M059J (cell line): ENCODE measurements around the gene GREB1. TPM values are rescaled to one million over a fixed set of nuclear protein-coding genes. Genes with fewer than 3 reads are reported as not detected.

Source experiments
- DNase-seq: peaks from one replicate; pipeline ENCODE4 v3.0.0-alpha.2; 2012; ENCODE audit warnings: low read depth
- total RNA-seq: library from RNA; depleted of rRNA; stranded (reverse); fragments of >200 nt; shearing (Covaris generic); gene quantifications from 2 replicates; pipeline ENCODE4 v1.2.3, GENCODE V29; 2014; rRNA removed

GREB1 gene, protein sequence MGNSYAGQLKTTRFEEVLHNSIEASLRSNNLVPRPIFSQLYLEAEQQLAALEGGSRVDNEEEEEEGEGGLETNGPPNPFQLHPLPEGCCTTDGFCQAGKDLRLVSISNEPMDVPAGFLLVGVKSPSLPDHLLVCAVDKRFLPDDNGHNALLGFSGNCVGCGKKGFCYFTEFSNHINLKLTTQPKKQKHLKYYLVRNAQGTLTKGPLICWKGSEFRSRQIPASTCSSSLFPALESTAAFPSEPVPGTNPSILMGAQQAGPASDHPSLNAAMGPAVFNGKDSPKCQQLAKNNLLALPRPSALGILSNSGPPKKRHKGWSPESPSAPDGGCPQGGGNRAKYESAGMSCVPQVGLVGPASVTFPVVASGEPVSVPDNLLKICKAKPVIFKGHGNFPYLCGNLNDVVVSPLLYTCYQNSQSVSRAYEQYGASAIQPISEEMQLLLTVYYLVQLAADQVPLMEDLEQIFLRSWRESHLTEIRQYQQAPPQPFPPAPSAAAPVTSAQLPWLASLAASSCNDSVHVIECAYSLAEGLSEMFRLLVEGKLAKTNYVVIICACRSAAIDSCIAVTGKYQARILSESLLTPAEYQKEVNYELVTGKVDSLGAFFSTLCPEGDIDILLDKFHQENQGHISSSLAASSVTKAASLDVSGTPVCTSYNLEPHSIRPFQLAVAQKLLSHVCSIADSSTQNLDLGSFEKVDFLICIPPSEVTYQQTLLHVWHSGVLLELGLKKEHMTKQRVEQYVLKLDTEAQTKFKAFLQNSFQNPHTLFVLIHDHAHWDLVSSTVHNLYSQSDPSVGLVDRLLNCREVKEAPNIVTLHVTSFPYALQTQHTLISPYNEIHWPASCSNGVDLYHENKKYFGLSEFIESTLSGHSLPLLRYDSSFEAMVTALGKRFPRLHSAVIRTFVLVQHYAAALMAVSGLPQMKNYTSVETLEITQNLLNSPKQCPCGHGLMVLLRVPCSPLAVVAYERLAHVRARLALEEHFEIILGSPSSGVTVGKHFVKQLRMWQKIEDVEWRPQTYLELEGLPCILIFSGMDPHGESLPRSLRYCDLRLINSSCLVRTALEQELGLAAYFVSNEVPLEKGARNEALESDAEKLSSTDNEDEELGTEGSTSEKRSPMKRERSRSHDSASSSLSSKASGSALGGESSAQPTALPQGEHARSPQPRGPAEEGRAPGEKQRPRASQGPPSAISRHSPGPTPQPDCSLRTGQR (N-terminal part only)
- 0.12 and 0.39 TPM in 2 replicates for total RNA-seq

DNA sequence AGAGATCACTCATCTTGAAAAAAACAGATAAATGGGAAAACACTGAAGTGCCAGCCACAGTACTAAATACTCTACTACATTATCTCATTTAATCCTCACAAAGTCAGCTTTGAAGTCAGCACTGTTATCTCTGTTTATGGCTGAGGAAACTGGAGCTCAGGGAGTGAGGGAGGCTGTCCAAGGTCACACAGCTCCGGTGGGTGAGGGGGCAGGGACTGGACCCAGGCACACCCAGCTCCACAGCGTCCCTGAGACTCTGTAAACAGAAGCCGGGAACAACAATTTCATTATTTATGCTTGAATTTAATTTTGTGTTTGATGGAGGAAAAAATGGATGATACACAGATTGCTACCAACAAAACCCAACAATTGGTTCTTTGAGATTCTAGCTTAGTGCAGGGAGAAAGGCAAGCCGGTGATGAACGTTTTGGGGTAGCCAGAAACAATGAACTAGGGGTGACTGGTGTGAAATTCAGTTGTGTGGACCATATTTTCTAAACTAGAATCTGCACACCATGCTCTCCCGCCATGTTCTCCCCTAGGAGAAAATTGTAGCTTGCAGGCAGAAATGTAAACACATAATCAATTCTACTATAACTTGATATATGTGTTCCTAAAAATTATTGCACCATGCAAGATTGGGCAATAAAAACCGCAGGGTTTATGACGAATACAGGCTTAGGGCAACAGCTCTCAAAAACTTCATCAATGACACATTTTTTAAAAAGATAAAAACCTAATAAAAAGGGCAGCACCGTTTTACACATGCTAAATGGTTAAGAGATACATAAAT, at the start of gene GREB1:
Gene GREB1 (plus strand): TSS at position 768 of the 793 bp plus-strand sequence. CDS start 22,570 bp downstream, outside the sequence.
- DNase-seq, result peak; percentile 30

DNA sequence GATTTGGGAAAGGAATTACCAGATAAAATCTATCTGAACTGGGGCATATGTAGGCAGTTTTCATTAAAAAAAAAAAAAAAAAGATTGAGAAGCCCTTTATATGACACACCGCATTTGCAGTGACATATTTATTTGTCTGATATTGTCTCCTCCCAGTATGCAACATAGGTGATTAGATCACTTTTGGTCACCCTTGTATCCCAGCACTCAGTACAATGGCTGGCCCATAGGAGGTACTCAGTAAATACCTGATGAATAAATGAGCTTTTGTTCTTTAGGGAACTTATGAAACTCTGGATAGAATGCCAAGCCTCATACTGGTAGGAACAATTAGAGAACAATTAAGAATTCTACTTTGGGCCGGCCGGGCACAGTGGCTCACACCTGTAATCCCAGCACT, 45.0 kb upstream of the GREB1 start:
- no peak for DNase-seq

DNA sequence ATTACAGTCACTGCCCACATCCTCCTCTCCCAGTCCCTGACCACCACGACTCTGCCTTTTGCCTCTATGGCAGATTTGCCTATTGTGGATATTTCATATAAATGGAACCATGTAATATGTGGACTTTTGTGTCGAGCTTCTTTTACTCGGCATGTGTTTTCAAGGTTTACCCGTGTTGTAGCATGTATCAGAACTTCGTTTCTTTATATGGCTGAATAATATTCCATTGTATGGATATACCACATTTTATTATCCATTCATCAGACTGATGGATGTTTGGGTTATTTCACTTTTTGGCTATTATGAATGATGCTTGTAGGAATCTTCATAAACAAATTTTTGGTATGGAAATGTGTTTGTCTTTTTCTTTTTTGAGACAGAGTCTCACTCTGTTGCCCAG, 43.7 kb upstream of the GREB1 start:
- DNase-seq, result no peak

DNA sequence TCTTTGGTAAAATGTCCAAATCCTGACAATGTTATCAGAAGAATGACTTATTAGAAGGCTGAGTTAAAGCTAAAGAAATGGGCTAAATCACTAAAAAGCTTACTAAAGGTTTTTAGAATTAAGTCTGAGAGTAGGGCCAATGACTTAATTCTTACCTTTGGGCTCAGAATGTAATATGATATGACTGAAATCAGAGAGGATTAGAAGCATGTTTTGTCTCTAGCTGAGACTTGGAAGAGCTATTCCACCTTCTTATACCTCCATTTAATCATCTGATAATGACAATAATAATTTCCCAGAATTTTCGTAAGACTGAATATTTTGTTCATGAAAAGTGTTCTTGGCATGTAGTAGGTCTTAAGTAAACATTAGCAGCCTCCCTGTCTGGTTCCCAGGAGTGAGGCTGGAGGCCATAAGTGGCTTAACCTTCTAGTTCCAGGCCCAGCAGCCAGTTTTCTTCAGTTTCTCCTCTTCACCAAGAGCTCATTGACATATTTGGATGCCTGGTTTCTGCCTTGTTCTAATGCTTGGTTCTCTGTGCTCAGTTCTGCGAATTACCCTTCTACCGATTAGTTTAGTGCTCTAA, 42.4 kb upstream of the GREB1 start:
- no peak for DNase-seq

DNA sequence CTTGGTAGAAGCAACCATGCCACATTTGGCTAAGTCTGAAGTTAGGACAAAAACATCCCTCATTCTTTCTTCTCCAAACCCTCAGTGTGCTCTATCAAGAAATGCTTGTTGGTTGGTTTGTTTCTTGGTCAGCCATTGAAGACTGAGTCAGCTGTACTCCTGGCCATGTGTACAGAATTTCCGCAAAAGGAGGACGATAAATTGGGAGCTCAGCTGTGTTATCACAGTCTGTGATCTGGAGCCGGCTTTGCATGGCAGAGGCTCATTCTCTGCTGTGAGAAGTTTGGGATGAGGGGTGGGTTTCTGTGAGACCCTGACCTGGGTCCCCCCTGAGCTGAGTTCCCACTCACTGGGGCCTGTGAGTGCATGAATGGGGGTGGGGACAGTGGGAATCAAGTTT, 41.6 kb upstream of the GREB1 start:
- no peak for DNase-seq

DNA sequence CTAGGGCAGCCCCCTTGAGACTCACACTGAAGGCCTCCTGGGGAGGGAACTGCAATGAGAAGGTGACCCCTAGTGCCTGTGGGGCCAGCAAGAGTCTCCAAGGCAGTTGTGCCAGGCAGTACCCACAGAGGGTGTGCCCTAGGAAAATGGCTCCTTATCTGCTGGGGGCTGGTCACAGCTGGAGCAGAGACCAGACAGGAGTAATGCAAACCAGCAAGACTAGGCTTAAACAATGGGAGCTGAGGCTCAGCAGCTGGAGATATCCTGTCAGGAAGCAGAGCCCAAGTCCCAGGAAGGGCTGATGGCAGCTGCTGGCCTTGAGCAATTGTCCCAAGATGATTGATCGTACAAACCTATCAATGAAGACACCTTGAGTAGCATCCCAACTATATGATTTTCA, 41.1 kb upstream of the GREB1 start:
- no peak for DNase-seq

DNA sequence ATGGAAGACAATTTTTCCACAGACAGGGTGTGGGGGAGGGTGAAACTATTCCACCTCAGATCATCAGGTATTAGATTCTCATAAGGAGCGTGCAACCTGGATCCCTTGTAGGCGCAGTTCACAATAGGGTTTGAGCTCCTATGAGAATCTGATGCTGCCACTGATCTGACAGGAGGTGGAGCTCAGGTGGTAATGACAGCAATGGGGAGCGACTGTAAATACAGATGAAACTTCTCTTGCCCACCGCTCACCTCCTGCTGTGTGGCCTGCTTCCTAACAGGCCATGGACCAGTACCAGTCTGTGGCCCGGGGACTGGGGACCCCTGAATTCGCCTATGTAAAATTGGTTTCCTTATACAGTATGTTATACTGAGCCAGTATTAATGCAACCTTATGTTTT, 40.6 kb upstream of the GREB1 start:
- DNase-seq, result no peak

DNA sequence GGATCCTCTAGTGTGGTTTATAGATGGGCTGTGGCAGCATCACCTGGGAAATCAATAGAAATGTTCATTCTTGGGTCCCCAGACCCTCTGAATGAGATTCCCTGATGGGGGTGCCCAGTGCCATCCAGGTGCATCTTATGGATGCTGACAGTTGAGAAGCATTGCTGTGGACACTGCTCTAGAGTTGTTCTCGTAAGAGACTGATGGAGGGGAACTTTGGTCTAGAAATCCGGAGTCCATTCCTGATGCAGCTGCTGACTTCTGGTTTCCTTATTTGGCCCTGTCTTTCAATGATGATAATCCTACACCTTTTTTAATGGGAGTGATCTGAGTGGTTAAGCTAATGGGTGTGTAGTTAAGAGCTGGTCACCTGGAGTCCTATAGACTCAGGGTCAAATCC, 39.5 kb upstream of the GREB1 start:
- no peak for DNase-seq

DNA sequence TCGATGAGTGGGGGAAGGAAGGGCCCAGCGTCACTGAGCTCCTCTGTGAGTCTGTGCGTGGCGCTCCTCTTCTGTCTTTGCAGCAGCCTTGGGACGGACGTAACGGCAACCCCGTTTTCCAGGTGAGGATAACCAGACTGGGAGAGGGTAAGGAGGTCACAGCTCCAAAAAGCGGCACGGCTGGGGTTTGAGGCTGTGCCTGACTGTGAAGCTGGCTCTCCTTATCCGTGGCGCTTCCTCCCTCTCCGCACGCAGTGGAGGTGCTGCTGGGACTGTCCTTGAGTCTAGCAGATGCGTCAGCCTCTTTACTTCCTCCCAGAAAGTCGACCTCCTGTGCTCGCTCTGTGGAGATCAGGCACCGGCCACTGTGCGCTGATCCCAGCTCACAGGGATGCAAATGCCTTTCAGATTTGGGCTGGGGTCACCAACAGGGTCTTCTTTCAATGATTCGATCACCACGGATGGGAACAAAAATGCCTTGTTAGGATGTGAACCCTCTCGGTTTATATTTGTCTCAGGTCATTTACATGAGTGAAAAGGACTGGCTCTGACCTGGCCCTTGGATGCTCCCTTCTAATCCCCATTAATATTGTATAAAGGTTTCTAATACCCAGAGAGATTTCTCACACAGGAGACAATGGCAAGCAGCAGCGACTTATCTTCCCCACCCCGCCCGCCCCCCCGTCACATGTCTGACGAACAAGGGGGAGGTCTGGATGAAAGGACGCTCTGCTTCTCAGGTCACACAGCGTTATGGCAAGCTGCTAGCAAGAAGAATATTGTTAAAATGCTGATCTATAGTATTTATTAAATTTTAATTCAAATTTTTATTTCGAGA, 37.8 kb upstream of the GREB1 start:
- DNase-seq, result peak; percentile 14

DNA sequence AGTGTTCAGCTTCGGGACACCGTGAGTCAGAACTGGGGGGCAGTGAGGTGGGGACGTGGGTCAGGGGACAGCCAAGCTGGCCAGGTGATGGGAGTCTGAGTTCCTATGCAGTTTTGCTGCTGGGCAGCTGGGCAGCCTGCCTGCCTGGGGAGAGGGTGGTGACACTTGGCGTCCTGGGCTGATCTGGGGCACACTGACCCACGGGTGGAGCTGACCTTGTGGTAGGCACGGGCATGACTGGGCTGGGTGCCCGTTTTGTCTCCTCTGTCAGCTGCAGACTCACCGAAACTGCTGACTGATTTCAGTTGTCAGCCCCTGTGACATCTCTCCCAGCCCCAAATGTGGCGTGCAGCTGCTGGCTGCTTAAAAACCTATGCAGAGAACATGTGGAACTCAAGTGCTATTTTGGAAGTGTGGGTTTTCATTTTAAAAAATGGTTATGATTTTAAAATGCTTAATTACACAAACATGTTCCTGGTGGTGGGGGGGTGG, 35.3 kb upstream of the GREB1 start:
- DNase-seq, result peak; percentile 67

DNA sequence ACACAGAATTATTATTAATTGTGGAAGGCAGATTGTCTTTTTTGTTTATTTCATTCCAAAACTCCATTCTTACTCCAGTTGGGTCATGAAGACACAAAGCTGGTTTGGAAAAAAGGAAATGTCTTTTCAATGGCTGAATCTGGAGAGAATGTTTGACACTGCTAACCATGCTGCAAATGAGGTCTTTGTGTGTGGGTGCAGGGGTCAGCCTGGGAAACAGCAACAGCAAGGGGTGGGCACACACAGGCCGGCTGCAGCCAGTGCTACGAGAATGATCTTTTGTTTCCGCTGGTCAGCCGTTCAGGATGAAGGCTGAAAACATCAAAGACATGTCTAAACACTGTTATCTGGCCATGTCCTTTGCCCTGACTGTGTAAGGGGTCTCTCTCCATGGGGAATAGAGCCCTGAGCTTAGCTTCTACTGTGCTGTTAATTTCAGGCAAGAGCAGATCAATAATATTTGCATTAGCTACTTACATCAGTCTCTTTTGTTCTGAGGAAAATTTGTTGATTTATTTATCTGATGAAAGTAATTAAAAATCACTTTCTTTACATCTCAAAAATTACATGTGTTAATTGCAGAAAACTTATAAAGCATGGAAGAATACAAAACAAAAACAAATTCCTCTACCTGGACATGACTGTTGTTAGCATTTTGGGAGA, 34.6 kb upstream of the GREB1 start:
- DNase-seq, result no peak

DNA sequence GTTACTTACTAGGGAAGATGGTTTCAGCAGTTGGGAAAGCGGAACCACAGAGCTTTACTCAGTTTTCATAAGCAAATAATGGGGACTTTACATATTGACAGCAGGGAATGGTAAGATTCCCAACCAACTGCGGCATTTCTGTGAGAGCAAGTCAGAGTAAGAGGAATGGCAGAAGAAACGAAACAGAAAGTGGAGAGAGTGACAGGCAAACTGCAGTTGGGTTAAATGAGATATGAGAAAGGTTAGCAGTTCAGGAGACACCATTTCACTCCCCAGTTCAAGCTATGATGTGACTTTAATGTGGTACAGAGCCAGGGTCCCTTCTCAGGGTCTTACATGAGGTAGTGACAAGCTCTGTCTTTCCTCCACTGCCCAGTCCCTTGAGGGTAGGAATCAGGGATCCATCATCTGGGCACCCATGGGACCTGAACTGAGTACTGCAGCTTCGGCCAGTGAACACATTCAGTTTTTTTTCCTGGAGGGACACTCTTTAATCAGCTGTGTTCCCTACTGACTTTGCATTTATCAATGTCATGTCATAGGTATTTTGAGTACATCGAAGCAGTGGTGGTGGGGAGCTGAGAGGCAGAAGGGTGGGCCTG, 33.0 kb upstream of the GREB1 start:
- peak; percentile 36 for DNase-seq

DNA sequence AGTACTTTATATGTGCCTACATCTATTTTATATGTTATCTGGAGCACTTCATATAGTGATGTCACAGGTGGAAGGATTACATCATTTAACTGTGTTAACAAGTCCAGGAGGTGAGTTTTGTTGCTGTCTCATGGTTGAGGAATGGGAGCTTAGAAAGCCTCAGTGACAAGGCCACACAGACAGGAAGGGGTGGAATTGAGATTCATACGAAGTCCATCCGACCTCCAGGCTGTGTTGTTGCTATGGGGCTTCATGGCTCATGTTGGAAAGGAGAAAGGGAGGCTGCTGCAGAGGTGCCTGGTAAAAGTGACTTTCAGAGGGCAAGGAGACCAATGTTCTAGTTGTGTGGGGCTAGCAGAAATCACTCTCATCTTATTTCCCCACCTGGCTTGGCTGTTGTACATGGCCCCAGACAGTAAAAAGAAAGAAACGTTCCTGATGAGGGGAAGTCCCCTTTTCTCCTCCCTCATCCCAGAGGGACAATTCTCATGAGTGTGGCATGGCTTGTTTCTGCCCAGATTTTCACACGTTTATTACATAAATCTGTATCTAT, 31.0 kb upstream of the GREB1 start:
- DNase-seq, result peak; percentile 61

DNA sequence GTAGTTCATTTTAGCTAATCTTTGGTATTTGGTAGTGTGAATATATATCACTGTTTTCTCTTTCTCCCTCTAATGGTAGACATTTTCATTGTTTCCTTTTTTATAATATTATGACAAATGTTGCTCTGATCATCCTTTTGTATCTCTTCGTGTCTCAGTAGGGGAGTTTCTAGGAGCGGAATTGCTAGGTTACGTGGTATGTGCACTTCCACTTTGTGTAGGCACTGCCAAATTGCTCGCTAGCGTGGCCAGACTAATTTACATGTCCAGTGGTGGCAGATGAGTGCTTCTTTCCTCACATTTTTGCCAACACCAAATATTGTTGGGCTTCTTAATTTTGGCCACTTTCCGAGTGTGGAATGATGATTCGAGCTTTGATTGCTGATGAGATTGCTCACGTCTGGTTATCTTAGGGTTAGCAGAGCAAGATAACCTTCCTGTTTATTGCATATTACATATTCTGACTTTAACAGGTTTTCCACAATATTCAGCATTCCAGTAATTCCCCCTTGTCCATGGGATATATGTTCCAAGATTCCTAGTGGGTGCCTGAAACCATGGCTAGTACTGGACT, 30.4 kb upstream of the GREB1 start:
- peak; percentile 4 for DNase-seq

DNA sequence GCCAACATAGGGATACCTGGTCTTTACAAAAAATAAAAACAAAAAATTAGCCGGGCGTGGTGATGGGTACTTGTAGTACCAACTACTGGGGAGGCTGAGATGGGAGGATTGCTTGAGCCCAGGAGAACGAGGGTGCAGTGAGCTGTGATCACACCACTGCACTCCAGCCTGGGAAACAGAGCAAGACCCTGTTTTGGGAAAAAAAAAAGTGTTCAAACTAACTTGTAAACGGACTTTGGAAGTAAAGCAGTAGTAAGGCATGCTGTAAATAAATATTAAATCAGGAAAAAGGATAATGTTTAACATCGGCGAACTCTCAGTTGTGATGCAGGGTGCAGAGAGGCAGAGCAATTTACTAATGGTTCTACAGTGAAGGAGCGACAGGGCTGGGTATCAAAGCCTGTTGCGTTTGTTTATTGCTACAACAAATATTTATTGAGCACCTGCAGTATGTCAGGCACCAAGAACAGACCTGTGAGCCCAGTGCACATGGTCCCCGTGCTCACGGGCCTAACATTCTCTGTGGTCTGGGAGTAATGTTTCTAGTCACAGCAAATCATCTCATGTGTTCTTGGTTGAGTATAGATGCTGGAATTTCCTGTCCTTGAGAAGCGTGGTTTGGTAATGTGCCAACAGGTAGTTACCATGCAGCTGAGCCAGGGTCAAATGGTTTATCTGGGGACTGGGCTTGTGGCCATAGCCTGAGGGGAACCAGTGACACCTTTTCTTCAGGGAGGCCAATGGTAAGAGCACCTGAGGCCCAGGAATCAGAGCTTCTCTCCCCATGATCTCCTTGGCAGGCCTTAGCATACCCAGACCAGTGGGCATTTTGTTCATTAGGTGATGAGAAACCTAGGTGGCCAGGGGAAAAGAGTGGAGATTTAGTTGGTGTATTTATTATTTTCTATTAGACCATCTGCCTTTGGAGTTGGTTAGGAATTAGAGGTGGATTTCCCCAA, 27.9 kb upstream of the GREB1 start:
- peak; percentile 77 for DNase-seq

DNA sequence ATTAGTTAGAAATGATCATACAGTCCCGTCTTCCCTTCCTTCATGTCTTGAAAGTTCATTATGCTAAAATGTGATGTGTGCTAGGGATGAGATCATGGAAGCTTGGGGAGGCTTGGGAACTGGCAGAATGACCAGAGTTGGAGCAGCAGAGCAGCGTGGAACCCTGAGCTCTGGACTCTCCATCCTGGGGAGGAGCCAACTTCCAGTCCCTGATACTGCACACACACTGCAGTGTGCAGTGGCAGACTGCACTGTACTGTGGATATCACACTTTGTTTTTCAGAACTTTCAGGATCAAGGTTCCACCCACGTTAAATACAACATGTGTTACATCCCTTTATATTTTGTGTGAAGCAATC, 27.3 kb upstream of the GREB1 start:
- no peak for DNase-seq

DNA sequence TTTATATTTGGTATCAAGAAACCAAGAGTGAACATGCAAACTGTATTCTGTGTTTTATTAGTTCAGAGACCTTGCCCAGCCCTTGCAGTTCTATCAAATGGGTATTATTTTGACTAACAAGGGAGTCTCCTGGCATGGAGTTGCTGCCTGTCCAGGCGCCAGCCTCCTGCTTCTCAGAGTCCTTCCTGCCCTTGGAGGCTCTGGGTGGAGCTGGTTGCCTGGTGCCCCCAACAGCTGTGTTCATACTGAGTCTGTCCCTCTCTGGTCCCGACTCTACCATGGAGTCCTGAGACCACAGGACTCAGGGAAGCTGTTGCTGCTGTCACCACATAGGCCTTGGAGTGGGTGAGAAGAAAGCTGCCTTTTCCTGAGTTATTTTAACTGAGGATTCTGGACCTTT, 26.3 kb upstream of the GREB1 start:
- no peak for DNase-seq
